GM18499 (cell line): ENCODE data around the gene SLC6A9.

Experiments used
- ATAC-seq: cut with Tn5 transposase; IDR thresholded peaks from one replicate; pipeline ENCODE4 v1.9.1; 2021; ENCODE audit warnings: moderate number of reproducible peaks; ENCODE audit not compliant: insufficient read depth, unreplicated experiment

Gene SLC6A9

GRCh38 chr1:44012404-44012803, 18.9 kb downstream of the SLC6A9 start:
- ATAC-seq: no peak

GRCh38 chr1:44010935-44011471, 20.3 kb downstream of the SLC6A9 start:
- ATAC-seq: no peak

DNA sequence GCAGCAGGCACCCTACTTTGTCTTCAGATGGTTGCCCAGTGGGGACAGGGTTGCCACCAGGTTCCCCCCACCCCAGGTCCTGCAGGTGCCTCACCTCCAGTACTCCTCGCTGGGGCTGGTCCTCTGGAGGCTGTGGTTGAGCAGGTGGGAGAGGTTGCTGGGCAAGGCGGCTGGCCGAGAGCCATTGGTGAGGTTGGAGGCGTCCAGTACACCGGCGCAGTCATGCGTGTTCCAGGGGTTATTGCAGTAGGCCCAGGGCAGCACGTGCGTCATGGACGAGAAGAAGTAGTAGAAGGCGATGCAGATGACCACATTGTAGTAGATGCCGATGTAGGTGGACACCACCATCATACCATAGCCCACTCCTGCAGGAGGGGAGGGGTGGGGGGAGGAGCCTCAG, 23.0 kb downstream of the SLC6A9 start:
- no peak for ATAC-seq

DNA sequence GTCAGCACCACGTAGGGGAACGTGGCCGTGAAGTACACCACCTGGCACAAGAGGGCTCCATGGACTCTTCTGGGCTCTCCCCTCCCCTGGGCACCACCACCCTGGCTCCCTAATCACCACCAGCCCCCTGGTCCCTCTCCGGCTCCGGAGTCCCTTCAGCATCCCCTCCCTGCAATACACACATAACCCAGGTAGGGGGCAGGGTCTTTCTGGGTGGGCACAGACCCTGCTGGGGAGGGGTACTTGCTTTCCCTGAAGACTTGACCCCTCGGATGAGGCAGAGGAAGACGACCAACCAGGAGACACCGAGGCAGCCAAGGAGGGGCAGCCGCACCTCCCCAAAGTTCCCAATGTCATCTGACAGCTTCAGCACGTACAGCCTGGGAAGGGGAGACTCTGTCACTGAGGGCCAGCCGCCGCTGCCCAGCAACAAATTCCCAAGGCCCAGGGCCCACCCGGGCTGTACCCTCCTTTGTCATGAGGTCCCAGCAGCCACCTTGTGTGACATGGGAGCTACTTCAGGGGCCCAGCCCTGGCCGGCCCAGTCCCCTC, 28.6 kb downstream of the SLC6A9 start:
- ATAC-seq: no peak

- no peak for ATAC-seq
Measured at GRCh38 chr1:44002165-44002564, 29.1 kb downstream of the SLC6A9 start.

GRCh38 chr1:44000122-44000665, 31.1 kb downstream of the SLC6A9 start:
- no peak for ATAC-seq

GRCh38 chr1:43999455-43999854, 31.8 kb downstream of the SLC6A9 start:
- no peak for ATAC-seq

DNA sequence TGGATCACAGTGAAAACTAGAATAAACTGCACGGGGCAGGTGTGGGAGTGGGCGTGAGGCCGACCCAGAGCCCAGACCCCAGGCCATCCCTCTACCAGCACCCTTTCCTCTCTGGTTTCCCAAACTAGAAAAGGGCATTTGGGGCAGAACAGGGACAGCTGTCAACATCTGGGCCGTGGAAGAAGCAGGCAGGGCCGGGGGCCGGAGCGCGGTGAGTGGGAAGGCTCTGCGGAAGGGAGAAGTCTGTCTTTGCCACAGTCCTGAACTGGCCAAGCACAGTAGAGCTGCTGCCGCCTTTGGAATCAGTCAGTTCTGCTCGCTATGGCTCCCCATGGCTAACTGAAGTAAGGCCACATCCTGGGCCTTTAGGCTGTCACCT, 33.3 kb downstream of the SLC6A9 start:
- ATAC-seq: no peak

GRCh38 chr1:43997295-43997999, 33.8 kb downstream of the SLC6A9 start:
- no peak for ATAC-seq

DNA sequence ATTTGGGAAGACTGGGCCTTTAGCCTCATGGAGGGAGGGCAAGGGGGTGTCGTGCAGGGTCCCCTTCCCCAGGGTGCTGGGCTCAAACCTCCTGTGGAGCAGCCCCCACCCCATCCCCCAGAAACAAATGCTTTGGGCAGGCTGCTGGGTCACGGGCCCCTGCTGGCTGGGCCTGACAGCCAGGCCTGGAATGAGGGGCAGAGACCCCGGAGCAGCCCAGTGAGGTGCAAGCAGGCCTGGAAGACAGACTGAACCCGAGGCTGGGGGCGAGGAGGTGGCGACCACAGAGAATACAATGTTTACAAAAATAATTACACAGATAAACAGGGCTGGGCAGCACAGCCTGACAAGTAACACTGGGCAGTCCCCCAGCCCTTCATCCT, 34.5 kb downstream of the SLC6A9 start:
- ATAC-seq: no peak

- no peak for ATAC-seq
Measured at GRCh38 chr1:43995984-43996732, 35.1 kb downstream of the SLC6A9 start.

DNA sequence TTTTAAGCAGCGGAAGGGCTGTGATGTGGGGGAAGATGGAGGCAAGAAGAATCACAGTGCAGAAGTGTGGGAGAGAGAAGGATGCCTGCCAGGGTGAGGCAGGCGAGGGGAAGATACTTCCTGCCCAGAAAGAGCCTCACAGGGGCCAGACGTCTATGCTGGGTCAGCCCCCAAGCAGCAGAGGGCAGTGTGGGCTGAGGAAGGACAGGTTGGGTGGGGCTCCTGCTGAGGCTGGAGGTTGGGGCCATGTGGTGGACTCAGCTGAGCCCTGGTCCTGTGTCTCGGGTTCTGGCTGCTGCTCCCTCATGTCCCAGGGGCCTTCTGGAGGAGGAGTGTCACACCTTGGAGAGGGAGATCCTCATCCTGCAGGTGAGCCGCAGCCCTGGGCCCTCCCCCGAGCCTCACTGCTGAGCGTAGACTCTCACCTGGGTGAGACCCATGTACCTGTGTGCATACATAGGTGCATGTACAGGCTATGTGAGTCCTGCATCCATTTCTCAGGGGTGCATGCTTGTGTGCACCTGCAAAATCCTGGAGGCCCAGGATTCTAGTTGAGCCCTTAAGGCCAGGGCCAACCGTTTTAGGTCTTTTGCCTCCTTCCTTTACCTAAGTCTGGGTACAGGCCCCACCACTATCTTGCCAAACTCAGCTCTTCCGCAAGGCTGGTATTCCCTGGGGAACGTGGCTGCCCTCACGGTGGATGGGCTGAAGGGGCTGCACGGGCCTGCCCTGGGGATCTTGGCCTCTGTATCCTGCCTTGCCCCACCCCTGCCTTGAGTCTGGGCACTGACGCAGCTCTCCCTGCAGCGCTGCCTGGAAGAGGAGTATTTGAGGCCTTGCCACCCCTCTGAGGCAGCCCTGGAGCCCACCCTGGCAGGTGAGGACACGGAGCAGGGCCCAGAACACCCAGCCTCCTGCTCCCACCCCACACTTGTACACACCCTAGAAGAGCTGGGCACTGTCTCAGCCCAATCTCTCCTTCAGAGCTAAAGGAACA, 36.2 kb downstream of the SLC6A9 start:
- ATAC-seq: no peak

- no peak for ATAC-seq
Measured at GRCh38 chr1:43994071-43994470, 37.2 kb downstream of the SLC6A9 start.

GRCh38 chr1:43993206-43993914, 37.9 kb downstream of the SLC6A9 start:
- ATAC-seq: no peak

GRCh38 chr1:43992232-43992995, 38.8 kb downstream of the SLC6A9 start:
- ATAC-seq: no peak

- ATAC-seq: no peak
Measured at GRCh38 chr1:43991476-43992231, 39.6 kb downstream of the SLC6A9 start, which contains the start of gene CCDC24. Gene CCDC24 (plus strand): TSS chr1:43991599. CDS start chr1:43991879, 280 bp downstream.

DNA sequence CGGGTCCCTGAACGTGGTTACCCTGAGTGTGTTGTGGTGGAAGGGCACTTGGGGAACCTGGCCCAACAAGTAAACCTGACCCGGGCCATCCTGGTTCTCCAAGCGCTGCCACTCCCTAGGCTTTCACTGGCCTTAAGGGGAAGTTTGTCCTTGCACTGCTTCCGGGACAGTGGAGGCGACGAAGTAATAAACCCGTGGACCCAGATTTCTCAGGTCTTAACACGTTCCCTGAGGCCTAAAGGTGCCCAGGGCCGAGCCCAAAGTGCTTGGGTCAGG, 40.1 kb downstream of the SLC6A9 start:
- ATAC-seq: no peak
